ENCODE data around the gene PLS1.
"Not testable (repeated sequence)": the region's sequence is repeated elsewhere in the genome, so short reads cannot be mapped to it uniquely, and the experiment has no call there.

Gene PLS1

GRCh38 chr3:142602619-142603385 is 6.6 kb downstream of the PLS1 start:
- H3K27me3 ChIP-seq (ENCODE audit: control insufficient read depth, low read length), result no peaks in the 10 kb centered on the region
- H3F3A ChIP-seq (ENCODE audit: control insufficient read depth, insufficient read depth), result no peaks in the 10 kb centered on the region
- no peaks in the 10 kb centered on the region for H4K20me1 ChIP-seq (ENCODE audit: control insufficient read depth, insufficient read depth, low read depth, low read length)
- H3K4me3 ChIP-seq (ENCODE audit: low read length), result no peak overlapping the region
- no peaks in the 10 kb centered on the region for H3K9me2 ChIP-seq (replicated peaks; ENCODE audit: control insufficient read depth, low read length)
- peaks cover 10% of the 10 kb centered on the region for H3K4me1 ChIP-seq (ENCODE audit: control insufficient read depth, low read length)
- H3K27ac ChIP-seq (ENCODE audit: low read depth, low read length), result no peak overlapping the region
- TF ChIP-seq CTCF (IDR thresholded peaks at IDR 0.05; ENCODE audit: low read depth, low read length, poor library complexity, severe bottlenecking) (no peak), EZH2phosphoT487 (IDR thresholded peaks at IDR 0.05; ENCODE audit: borderline replicate concordance, low read length) (no peak)
- H3K9me3 ChIP-seq (ENCODE audit: control insufficient read depth, insufficient read depth, low read length), result no peaks in the 10 kb centered on the region
- no peak overlapping the region for H3K4me2 ChIP-seq (ENCODE audit: low read length)
- H3K79me2 ChIP-seq (ENCODE audit: control insufficient read depth, low read length), result peaks cover 10% of the 10 kb centered on the region
- no peaks in the 10 kb centered on the region for H3K36me3 ChIP-seq (ENCODE audit: control insufficient read depth, low read length)

- H4K20me1 ChIP-seq (ENCODE audit: control insufficient read depth, insufficient read depth, low read depth, low read length); H3K4me1 ChIP-seq (ENCODE audit: control insufficient read depth, low read length); H3K9me3 ChIP-seq (ENCODE audit: control insufficient read depth, insufficient read depth, low read length); H3K4me2 ChIP-seq (ENCODE audit: low read length); H3K27ac ChIP-seq (ENCODE audit: low read depth, low read length); H3K9me2 ChIP-seq (replicated peaks; ENCODE audit: control insufficient read depth, low read length); H3K4me3 ChIP-seq (ENCODE audit: low read length); H3F3A ChIP-seq (ENCODE audit: control insufficient read depth, insufficient read depth); H3K79me2 ChIP-seq (ENCODE audit: control insufficient read depth, low read length); H3K27me3 ChIP-seq (ENCODE audit: control insufficient read depth, low read length); H3K36me3 ChIP-seq (ENCODE audit: control insufficient read depth, low read length): not testable (repeated sequence)
Observed at GRCh38 chr3:142603386-142603705, 7.2 kb downstream of the PLS1 start.

GRCh38 chr3:142604940-142605339 is 8.7 kb downstream of the PLS1 start:
- no peaks in the 10 kb centered on the region for H3K27me3 ChIP-seq (ENCODE audit: control insufficient read depth, low read length)
- no peak overlapping the region for H3K4me2 ChIP-seq (ENCODE audit: low read length)
- no peak for TF ChIP-seq CTCF (IDR thresholded peaks at IDR 0.05; ENCODE audit: low read depth, low read length, poor library complexity, severe bottlenecking)
- no peak for TF ChIP-seq EZH2phosphoT487 (IDR thresholded peaks at IDR 0.05; ENCODE audit: borderline replicate concordance, low read length)
- no peak overlapping the region for H3K27ac ChIP-seq (ENCODE audit: low read depth, low read length)
- no peak overlapping the region for H3K4me3 ChIP-seq (ENCODE audit: low read length)
- no peaks in the 10 kb centered on the region for H3F3A ChIP-seq (ENCODE audit: control insufficient read depth, insufficient read depth)
- no peaks in the 10 kb centered on the region for H4K20me1 ChIP-seq (ENCODE audit: control insufficient read depth, insufficient read depth, low read depth, low read length)
- no peaks in the 10 kb centered on the region for H3K36me3 ChIP-seq (ENCODE audit: control insufficient read depth, low read length)
- H3K9me3 ChIP-seq (ENCODE audit: control insufficient read depth, insufficient read depth, low read length), result no peaks in the 10 kb centered on the region
- H3K79me2 ChIP-seq (ENCODE audit: control insufficient read depth, low read length), result peaks cover 2% of the 10 kb centered on the region
- peaks cover 3% of the 10 kb centered on the region; the same call in 1 of the 2 replicates for H3K4me1 ChIP-seq (ENCODE audit: control insufficient read depth, low read length)
- H3K9me2 ChIP-seq (replicated peaks; ENCODE audit: control insufficient read depth, low read length), result no peaks in the 10 kb centered on the region

- Histone ChIP-seq H3K9me3 (ENCODE audit: control insufficient read depth, insufficient read depth, low read length) (no peaks in the 10 kb centered on the region), H3K4me2 (ENCODE audit: low read length) (no peak overlapping the region), H3F3A (ENCODE audit: control insufficient read depth, insufficient read depth) (no peaks in the 10 kb centered on the region), H3K4me1 (ENCODE audit: control insufficient read depth, low read length) (no peaks in the 10 kb centered on the region), H3K36me3 (ENCODE audit: control insufficient read depth, low read length) (no peaks in the 10 kb centered on the region), H3K4me3 (ENCODE audit: low read length) (no peak overlapping the region), H3K9me2 (replicated peaks; ENCODE audit: control insufficient read depth, low read length) (no peaks in the 10 kb centered on the region), H3K79me2 (ENCODE audit: control insufficient read depth, low read length) (no peaks in the 10 kb centered on the region; the same call in 1 of the 2 replicates), H3K27ac (ENCODE audit: low read depth, low read length) (no peak overlapping the region), H3K27me3 (ENCODE audit: control insufficient read depth, low read length) (no peaks in the 10 kb centered on the region), H4K20me1 (ENCODE audit: control insufficient read depth, insufficient read depth, low read depth, low read length) (no peaks in the 10 kb centered on the region)
- TF ChIP-seq EZH2phosphoT487 (IDR thresholded peaks at IDR 0.05; ENCODE audit: borderline replicate concordance, low read length), result no peak
- no peak for TF ChIP-seq CTCF (IDR thresholded peaks at IDR 0.05; ENCODE audit: low read depth, low read length, poor library complexity, severe bottlenecking)
Observed at GRCh38 chr3:142608631-142609030, 12.4 kb downstream of the PLS1 start.
